NCI-H1092 treated with DMSO at 0.1 percent for 48 hours (cell line): ENCODE results near the gene ST3GAL2.
"Not testable (repeated sequence)": the region's sequence is repeated elsewhere in the genome, so short reads cannot be mapped to it uniquely, and the experiment has no call there.

ENCODE experiments used
- DNase-seq: peaks from one replicate; lab custom pipeline; 2025; lab: John Stamatoyannopoulos, UW

The ST3GAL2 gene

GRCh38 chr16:70467608-70468007 is 28.7 kb upstream of the ST3GAL2 start:
- no peak for DNase-seq

GRCh38 chr16:70467113-70467512 is 28.2 kb upstream of the ST3GAL2 start:
- no peak for DNase-seq

DNA sequence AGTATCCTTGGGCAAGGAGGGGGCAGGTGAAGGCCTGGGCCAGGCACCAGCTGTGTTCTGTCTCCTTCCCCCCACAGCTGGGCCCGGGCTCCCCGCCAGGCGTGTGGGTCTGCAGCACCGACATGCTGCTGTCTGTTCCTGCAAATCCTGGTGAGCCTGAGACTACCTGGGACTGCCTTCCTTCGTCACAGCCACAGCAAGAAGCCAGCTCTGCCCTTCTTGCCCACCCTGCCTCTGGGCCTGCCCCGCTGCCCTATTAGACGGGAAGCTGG is 27.8 kb upstream of the ST3GAL2 start:
- DNase-seq = no peak

DNA sequence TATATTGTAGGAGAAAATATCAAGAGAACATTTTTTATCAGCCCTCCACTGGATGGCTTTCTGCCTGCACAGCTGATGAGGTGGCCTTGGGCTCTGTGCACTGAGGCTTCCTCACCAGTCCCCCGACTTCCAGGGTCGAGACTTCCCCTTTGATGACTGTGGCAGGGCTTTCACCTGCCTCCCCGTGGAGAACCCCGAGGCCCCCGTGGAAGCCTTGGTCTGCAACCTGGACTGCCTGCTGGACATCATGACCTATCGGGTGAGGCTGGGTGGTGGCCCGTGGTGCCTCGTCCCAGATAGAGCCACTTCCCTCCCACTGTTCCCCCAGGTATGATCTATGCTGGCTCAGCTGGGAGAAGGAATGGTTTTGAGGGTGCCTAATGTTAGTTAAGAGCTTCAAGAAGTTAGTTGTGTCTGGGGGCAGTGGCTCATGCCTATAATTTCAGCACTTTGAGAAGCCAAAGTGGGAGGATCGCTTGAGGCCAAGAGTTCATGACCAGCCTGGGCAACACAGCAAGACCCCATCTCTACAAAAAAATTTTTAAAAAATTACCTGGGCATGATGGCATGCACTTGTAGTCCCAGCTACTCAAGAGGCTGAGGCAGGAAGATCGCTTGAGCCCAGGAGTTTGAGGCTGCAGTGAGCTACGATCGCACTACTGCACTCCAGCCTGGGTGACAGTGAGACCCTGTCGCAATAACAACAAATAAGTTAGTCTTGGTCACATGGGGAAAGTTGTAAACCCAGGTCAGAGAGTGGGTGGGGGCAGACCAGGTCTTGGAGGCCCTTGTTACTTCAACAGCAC is 27.3 kb upstream of the ST3GAL2 start:
- DNase-seq = no peak

DNA sequence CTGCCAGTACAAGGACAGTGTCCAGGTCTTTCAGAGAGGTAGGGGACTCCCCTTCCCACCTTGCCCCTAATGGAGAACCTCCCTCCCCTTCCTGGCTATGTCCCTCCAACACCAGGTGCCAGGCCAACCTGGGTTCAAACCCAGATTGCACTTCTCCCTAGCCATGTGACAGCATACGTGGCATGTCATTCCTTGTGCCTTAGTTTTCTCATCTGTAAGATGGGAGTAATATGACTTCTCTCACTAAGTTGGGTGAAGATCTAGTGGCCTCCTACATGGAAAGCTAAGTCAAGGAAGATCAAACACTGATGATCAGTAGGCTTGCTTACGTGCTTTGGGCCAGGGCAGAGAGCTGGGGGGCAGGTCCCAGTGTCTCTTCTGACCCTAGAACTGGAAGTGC is 24.3 kb upstream of the ST3GAL2 start:
- DNase-seq = no peak

GRCh38 chr16:70460737-70461261 is 21.9 kb upstream of the ST3GAL2 start:
- no peak for DNase-seq

DNA sequence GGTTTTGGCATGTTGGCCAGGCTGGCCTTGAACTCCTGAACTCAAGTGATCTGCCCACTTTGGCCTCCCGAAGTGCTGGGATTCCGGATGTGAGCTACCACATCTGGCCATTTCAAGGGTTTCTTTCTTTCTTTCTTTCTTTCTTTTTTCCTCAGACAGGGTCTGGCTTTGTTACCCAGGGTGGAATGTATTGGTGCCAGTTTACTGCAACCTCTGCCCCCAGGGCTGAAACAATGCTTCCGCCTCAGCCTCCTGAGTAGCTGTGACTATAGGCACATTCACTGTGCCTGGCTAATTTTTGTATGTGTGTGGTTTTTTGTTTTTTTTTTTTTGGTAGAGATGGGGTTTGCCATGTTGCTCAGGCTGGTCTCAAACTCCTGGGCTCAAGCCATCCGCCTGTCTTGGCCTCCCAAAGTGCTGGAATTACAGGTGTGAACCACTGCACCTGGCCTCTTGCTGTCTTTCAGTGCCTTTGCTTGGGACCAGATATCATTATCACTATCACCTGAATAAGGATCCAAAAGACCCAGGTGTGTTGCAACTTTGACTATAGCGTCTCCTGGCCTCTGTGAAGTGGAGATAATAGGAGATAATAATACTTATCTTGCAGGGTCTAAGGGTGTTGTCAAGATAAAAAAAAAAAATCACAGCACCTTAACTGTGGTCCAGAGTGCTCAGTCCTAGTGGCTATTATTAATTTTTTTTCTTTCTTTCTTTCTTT is 18.7 kb upstream of the ST3GAL2 start:
- DNase-seq = no peak

GRCh38 chr16:70455910-70456309 is 17.0 kb upstream of the ST3GAL2 start:
- DNase-seq = no peak

GRCh38 chr16:70454222-70455034 is 15.5 kb upstream of the ST3GAL2 start, which contains the start of gene FCSK:
TSS of gene FCSK (plus strand) at chr16:70454595. CDS start at chr16:70463191, 8,596 bp downstream.
- DNase-seq = peak; percentile 84

- DNase-seq = no peak
These were observed 15.0 kb upstream of the ST3GAL2 start for GRCh38 chr16:70453892-70454221.

- no peak for DNase-seq
These were observed 14.4 kb upstream of the ST3GAL2 start for GRCh38 chr16:70453117-70453891.

- DNase-seq = not testable (repeated sequence)
These were observed 12.1 kb upstream of the ST3GAL2 start for GRCh38 chr16:70451004-70451340.

DNA sequence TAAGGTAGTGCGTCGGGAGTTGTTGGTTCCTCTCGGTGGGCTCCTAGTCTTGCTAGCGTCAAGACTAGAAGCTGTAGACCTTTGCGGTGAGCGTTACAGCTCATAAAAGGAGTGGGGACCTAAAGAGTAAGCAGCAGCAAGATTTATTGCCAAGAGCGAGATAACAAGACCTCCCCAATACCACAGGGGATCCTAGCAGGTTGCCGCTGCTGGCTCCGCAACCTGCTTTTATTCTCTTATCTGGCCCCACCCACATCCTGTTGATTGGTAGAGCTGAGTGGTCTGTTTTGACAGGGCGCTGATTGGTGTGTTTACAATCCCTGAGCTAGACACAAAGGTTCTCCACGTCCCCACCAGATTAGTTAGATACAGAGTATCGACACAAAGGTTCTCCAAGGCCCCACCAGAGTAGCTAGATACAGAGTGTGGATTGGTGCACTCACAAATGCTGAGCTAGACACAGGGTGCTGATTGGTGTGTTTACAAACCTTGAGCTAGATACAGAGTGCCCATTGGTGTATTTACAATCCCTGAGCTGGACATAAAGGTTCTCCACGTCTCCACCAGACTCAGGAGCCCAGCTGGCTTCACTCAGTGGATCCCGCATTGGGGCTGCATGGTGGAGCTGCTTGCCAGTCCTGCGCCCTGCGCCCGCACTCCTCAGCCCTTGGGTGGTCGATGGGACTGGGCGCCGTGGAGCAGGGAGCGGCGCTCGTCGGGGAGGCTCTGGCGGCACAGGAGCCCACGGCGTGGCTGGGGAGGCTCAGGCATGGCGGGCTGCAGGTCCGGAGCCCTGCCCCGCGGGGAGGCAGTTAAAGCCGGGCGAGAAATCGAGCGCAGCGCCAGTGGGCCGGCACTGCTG is 11.5 kb upstream of the ST3GAL2 start:
- not testable (repeated sequence) for DNase-seq

DNA sequence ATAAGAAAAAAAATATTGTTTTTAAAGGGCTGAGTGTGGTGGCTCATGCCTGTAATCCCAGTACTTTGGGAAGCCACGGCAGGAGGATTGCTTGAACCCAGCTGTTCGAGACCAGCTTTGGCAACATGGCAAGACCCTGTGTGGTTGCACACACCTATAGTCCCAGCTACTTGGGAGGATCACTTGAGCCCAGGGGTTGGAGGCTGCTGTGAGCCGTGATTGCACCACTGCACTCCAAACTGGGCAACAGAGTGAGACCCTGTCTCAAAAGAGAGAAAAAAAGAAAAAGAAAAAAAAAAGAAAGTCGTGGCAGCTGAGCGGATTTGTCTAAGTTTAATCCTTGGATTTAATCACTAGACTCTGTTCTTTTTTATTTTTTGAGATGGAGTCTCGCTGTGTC is 9.2 kb upstream of the ST3GAL2 start:
- no peak for DNase-seq

DNA sequence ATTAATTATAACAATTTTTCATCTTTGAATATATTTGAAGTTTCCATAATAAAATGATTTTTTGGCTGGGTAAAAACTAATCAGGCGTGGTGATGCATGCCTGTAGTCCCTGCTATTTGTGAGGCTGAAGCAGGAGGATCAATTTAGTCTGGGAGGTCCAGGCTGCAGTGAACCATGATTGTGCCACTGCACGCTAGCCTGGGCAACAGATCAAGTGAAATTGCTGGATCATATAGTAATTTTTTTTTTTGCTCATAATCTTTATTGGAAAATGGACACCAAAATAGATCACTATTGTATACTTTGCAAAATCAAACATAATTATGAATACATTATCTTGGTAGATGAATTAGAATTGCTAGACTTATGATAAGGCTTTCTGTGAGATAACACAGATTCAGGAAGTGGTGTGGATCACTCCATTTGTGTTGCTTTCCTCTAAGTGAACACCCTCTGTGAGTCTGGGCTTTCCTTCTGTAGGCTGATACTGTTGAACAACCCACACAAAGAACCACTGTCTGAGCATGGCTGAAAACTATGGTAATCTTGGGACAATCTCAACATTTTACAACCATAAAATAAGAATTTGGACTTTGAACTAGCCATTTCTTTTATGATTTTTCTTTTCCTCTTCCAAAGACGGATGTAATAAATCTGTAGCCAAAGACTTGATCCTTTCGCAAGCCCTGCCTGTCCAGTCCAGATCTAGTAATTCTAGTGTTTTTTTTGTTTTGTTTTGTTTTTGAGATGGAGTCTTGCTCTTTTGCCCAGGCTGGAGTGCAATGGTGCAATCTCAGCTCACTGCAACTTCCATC is 5.6 kb upstream of the ST3GAL2 start:
- no peak for DNase-seq

DNA sequence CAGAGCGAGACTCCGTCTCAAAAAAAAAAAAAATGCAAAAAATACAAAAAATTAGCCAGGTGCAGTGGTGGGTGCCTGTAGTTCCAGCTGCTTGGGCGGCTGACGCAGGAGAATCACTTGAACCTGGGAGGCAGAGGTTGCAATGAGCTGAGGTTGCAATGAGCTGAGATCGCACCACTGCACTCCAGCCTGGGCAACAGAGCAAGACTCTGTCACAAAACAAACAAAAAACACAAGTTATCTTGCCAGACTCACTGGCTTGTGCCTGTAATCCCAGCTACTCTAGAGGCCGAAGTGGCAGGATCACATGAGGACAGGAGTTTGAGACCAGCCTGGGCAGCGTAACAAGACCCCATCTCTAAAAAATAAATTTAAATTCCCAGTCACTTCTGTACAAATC is 3.4 kb upstream of the ST3GAL2 start:
- DNase-seq = no peak

GRCh38 chr16:70441406-70441990 is 2.6 kb upstream of the ST3GAL2 start:
- no peak for DNase-seq

DNA sequence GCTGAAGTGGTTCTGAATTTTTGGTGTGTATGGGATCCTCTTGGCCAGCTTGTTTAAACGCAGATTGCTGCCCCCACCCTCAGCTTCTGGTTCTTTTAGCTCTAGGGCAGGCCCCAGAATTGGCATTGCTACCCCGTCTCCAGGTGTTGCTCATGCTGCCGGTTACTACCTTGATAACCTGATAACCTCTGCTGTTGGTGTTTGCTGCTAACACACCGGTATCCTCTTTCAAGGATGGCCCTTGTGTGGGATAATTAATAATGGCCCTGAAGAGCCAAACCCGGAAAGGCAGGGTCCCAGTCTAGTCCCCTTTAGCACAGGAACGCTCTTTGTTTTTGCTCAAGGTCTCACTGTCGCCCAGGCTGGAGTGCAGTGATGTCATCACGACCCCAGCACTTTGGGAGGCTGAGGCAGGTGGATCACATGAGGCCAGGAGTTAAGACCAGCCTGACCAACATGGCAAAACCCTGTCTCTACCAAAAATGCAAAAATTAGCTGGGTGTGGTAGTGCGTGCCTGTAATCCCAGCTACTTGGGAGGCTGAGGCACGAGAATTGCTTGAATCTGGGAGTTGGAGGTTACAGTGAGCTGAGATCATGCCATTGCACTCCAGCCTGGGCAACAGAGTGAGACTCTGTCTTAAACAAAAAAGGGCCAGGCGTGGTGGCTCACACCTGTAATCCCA is 1.3 kb upstream of the ST3GAL2 start:
- DNase-seq = no peak

DNA sequence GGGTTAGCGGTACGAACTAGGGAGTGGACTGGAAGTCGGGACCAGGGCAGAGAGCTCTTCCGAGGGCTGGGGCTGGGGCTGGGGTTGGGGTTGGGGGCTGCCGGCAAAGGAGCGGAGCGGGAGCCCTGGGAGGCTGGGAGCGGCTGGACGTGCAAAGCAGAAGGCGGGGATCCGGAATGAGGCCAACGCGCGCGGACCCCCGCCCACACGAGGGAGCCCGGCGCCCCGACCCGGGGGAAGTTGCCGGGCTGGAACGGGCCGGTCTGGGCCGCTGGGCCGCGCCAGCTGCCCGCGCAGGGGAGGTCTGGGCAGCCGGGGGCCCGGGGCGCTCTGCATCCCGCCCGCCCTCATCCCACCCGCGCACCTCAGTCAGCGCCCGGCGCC is 323 bp downstream of the ST3GAL2 start:
- no peak for DNase-seq
